NK-92 treated with Interleukin-12 subunit alpha and Interleukin-12 subunit beta, amount 100 ng/mL, for 24 hours (cell line): ENCODE measurements around the gene PACRG.

Source experiments
- DNase-seq: peaks from one replicate; lab custom pipeline; 2025; lab: John Stamatoyannopoulos, UW

Gene PACRG

GRCh38 chr6:162710419-162710818 is 17.4 kb upstream of the PACRG start:
- no peak for DNase-seq

DNA sequence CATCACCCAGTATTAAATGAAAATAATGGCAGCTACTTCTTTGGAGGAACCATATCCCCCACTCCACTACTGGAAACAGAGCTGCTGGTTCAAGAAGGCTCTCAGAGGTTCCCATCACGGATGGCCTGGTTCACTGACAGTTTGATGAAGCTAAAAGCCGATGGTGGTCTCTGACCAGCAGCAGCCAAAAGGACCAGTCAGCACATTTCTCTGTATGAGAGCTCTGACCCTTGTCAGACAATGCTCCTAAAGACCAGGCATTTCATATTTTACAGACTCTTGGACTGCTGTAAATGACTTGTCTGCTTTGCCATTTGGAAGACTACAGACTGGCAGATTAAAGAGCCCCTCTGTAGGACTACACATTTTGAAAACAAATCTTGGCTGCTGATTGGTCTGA is 16.8 kb upstream of the PACRG start:
- no peak for DNase-seq

DNA sequence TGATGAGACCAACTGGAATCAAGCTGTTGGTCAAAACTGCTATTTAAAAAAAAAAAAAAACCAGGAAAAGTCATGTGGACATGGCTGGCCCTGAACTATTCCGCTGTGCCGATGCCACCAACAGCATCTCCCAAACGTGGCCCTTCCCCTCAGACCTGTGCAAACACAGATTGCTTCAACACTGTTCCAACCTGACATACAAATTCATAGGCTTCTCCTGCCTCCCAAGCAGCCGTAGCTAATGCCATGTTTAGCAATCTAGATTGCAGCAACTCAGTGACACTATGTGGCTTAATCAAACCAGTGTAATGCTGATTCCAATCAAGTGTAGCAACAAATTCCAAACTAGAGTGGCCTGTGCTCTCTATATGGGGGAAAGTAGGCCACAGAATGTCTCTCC is 16.4 kb upstream of the PACRG start:
- DNase-seq: no peak

DNA sequence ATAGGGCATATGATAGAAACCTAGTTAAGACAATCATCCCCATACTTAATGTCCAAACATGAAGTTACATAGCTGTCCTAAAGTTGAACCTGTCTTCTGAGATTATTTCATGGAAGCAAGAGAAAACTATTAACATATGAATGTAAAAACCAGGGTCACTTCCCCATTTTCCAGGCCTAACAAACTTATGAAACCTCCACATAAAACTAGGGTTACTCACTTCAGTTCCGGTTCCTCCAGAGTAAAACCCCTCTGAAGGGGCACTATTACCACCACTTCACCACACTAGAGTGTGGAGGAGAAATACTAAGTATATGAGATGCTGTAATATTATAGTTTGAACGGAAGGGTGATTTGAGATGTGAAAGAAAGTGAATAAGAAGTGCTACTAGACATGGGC is 15.1 kb upstream of the PACRG start:
- DNase-seq: no peak

DNA sequence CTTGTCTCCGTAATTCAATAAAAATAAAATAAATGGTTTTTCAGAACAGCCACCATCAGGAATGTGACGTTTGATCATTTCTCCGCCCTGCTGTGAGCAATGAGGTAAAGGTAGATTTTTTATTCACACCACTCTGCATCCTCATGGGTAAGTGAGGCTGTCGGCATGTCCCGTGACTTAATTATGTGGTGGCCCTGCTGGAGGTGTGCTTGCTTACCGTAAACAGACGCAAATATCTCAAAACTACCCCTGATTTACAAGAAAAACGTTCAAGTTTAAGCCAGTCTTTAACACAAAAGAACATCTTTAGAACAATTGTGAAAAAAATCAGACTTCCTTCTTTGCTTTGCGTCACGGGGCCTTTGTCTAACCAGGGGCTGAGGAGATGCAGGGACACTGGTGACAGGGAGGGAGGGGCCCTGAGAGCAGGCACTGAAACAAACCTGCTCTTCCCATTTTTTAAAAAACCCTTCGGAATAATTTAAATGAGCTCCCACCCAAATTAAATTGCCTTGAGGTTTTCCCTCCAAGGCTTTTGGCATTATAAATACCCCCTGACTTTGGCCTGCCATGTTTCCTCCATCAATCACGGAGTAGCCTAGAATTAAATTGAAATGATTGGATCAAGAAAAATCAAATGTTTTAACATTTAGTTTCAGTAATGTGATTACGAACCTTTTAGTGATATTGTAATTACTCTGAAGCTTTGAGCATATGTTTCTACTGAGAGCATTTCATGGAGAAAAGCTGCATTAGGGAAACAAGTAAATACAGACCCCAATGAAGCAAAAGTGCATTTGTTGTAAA is 13.6 kb upstream of the PACRG start:
- no peak for DNase-seq

GRCh38 chr6:162715601-162716000 is 12.2 kb upstream of the PACRG start:
- DNase-seq: no peak

DNA sequence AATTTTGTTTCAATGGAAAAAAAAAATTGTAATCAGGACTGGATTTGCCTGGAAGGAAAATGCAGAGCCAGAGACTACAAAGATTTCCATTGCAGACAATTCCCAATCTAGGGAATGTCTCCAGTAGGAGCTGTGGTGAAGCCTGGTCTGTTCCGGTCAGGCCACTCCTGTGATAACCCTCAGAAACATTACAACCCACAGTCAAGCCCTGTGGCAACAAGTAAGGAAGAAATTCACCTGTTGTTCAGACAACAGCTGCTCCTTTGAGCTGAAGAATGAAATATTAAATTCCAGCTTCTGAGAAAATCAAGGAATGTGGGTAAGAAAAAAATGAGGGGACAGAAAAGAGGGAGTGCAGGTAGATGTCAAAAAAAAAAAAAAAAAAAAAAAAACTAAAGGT is 8.2 kb upstream of the PACRG start:
- DNase-seq: no peak

GRCh38 chr6:162721404-162721687 is 6.4 kb upstream of the PACRG start:
- DNase-seq: no peak

- no peak for DNase-seq
Observed at GRCh38 chr6:162722226-162722625, 5.5 kb upstream of the PACRG start.

DNA sequence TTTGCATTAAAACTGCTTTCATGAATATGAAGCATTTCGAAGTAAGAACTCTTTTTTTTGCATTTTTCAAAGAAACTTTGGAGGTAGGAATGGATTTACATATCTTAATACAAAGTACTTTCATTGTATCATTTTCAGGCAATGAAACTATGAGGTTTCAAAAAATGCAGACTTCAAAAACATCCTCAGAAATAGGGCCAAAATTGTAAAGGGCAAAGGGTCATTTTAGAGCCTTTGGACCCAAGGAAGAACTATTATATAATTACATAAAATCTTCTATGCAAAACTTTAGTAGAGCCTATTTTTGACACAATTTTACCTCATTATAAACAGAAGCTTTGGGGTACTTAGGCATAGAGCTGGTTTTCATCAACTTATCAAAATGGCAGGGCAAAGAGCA is 5.1 kb upstream of the PACRG start:
- no peak for DNase-seq

GRCh38 chr6:162726947-162727321 is 840 bp upstream of the PACRG start:
- DNase-seq: no peak

- no peak for DNase-seq
Observed at GRCh38 chr6:162728197-162728596, 423 bp downstream of the PACRG start.

DNA sequence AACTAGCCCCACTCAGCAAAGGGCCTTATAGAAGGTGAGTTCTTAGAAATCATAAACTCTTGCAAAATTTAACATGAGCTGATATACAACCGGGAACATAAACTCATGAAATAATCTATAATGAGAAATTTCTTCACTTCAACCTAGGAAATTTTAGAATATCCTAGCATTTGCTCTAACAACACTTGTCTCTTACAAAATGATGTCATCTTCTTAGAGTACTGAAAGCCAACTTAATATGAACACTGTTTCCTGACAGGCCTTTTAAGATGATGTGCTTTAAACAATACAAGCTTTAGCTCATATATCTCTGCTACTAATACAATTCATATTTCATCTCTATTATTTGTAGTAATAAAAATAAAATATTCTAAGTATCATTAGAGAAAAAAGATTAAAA is 932 bp downstream of the PACRG start:
- no peak for DNase-seq

DNA sequence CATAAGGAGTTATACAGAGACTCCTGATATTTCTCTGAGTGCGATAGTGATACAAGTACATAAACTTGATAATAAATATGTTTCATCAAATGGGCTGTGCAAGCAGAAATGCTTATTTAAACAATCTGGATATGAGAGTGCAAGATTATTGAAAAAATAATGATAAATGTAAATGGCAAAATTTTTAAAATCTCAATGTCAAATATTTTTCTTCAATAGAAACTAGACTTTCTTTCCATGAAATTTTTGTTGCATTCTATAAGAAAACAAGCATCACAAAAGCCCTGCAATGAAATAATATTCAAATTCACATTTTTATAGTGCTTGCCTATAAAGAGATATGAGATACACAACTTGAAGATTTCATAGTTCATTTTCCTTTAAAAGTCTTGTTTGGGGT is 2.7 kb downstream of the PACRG start:
- DNase-seq: no peak

DNA sequence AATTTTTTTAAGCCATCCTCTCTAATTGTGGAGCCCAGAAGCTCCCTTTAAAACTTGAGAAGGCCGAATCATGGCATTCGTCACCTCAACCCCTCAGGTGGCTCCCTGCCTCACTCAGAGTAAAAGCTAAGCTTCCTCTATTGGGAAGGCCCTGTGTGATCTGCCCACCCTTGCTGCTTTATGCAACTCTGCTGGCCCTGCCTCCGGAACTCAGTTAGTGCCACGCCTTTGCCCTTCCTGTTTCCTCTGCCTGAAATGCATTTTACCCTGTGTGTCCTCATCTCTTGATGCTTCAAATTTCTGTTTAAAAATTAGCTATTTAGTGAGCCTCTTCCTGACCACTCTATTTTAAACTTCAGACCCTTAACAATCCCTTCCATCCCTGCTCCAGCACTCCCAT is 5.7 kb downstream of the PACRG start:
- DNase-seq: no peak

GRCh38 chr6:162736961-162737360 is 9.2 kb downstream of the PACRG start:
- DNase-seq: no peak

DNA sequence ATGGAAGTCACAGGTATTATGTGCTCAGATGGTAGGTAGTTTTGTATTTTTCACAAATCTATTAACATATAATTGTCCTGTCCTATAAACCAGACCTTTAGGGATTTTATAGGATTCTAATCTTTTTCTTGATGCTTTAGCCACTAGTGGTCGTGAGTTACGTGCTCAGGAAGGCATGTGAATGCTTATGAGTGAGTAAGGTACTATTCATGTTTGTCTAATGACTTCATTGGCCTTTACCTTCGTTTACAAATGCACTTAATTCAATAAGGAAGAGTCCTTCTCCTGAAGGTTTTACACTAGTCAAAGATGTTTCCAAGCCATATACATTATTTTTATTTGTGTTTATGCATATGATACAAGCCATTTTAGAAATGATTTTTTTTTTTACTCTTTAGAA is 23.0 kb downstream of the PACRG start:
- DNase-seq: no peak

DNA sequence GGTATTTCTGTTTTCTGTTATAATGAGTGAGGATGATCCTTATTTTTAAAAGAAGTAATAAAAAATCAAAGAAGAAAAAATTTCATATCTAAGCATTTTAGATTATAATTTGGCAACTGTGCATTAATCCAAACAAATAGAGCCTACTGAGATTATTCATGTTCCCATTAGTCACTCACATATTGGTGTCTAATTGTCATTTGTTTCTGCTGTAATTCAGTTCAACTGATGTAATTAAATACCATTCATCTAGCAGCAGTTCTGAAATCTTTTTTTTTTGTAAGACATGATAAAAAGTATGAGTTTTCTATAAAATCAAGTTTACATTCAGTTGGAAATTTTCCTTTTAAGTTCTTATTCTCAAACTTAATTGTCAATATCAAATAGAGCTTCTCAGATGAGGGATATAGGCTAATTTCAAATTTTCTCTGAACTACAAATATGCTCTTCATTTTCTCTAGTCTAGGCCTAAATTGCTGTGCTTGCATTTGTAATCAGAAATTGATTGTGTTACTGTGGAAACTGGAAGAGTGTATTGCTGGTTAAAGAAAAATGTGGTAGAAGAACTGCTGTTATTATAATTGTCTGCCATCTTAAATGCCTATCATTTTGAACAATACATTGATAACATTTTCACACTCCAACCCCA is 23.6 kb downstream of the PACRG start:
- no peak for DNase-seq

DNA sequence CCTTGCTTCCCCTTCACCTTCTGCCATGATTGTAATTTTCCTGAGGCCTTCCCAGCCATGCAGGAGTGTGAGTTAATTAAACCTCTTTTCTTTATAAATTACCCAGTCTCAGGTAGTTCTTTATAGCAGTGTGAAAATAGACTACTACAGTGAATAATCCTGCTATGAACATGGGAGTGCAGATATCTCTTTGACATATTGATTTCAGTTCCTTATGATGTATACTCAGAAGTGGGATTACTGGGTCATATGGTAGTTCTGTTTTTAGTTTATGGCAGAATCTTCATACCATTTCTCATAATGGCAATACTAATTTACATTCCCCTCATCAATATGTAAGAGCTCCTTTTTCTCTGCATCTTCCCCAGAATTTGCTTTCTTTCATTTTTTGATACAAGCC is 26.0 kb downstream of the PACRG start:
- DNase-seq: no peak

- no peak for DNase-seq
Observed at GRCh38 chr6:162770136-162770535, 42.4 kb downstream of the PACRG start.

DNA sequence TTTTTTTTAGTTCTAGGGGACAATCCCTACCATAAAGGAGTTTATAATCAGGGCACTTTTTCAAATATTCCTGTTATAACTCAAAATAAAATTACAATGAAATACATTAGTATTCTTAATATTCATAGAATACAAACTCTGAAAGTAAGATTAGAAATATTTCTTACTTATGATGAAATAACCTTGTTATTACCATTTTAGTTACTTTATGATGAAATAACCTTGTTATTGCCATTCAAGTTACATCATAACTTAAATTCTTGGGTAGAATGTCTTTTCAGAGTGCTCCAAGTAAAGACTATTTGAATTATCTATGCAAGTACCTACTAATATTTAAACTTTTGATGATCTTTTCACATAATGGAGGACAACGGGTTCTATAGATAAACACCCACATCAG is 43.2 kb downstream of the PACRG start:
- no peak for DNase-seq

DNA sequence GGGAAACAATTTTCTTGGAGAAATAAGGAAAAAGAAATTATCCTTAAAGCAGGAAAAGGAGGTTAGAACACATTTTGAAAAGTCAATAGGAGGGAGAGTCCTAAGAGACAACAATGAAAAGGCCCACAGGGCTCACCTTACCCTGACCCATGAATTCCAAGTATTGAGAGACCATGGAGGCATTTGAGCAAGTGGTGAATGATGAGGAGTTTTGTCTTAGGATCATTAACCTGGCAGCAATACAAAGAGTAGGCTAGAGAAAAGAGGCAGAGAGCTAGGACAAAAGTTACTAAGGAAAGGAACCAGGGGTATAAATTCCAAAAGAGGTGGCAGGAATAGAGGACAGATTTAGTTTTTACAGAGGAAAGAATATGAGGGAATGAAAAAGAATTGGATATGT is 44.7 kb downstream of the PACRG start:
- DNase-seq: no peak

- DNase-seq: no peak
Observed at GRCh38 chr6:162773996-162774395, 46.2 kb downstream of the PACRG start.

GRCh38 chr6:162777091-162777490 is 49.3 kb downstream of the PACRG start:
- DNase-seq: no peak
